Activated T-helper 1 cell treated with Interleukin-2 at 50 U/mL for 16 hours (primary cell): Measurements from ENCODE around the gene APLN.
A peak's percentile ranks its signal among the peaks of the same experiment; 100 is the strongest.

Experiments used
- DNase-seq: peaks from one replicate; pipeline ENCODE4 v3.0.0-alpha.2; 2020; ENCODE audit warnings: low read depth

The APLN gene

DNA sequence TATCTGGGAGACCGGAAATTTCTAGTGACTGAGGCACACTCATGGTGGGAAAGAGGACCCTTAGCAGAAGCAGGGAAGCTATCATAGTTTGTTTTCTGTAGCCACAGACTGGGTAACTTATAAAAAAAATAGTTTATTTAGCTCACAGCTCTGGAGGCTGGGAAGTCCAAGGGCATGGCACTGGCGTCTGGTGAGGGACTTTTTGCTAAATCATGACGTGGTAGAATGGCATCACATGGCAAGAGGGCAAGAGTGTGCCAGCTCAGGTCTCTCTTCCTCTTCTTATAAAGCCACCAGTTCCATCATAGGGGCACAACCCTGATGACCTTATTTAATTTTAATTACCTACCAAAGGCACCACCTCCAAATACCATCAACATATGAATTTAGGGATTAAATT is 13.3 kb downstream of the APLN start:
- DNase-seq, result no peak

DNA sequence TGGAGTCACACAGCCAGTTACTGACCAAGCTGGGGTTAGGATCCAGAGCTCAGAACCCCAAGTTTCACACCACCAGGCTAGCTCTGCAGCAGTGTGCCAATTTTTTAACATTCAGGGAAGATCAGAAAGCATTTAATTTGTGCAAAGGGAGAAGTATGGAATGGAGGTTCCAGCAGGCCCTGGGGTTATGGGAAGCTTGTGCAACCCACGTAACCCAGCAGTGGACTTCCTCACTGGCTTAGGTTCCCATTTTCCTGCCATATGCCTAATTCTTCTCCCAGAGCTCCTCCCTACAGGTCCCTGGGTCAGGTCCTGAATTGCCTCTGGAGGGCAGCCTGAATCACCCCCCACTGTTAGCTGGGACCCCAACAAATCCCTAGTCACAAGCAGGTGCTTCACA is 14.0 kb downstream of the APLN start:
- DNase-seq, result no peak

DNA sequence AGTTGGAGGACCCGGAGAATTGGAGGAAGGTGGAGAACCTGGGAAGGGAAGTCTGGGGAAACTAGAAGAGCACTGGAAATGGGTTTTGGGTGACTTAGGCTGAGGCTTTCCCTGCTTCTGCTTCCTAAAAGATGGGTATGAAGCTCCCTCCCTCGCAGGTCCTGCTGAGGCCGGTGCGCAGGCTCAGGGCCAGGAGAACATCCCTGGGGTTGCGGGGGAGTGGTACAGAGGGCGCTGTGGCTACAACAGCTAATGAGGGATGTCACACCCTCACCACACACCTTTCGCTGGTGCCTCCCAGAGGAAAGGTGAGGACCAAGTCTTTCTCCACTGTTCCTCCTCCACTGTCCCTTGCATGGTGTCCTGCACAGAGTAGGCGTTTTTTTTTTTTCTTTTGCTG is 15.8 kb downstream of the APLN start:
- DNase-seq, result no peak

DNA sequence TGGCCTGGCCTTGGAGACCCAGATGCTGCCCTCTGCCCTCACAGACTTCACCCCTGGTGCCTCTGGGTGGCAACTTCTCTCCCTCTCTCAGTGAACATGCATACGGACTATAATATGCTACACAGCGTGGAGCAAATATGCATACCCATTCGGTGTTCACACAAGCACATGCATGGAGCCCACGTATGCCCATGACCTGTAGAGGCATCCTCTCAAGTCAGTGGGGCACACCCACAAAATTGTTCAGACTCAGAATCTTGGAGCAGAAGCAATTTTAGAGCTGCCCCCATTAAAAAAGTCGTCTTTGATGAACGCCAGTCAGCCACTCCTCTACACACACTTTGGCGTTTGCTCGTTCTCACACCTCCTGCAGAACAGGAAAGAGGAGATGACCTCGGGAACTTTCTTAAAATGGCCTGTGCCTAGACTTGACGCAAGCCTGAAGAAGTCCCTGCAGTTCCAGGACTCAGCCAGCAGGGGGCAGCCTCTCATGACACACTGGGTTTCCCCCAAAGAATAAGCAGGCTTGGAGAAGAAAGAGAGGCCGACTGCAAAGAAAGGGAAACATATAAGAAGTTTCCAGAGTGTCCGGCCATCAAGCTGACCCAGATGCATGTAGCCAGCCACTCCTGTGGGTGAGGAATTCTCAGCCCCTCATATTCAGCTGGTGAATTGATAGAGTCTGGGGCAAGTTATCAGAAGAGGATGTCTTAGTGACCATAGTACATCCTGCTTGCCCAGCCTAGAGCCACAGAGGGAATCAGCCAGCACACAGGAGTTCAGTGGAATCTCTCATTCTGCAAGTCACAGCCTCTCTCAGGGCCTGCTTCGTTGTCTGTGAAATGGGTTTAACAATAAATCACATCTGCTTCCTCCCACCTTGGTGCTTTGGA is 17.3 kb downstream of the APLN start:
- peak; percentile 54 for DNase-seq

DNA sequence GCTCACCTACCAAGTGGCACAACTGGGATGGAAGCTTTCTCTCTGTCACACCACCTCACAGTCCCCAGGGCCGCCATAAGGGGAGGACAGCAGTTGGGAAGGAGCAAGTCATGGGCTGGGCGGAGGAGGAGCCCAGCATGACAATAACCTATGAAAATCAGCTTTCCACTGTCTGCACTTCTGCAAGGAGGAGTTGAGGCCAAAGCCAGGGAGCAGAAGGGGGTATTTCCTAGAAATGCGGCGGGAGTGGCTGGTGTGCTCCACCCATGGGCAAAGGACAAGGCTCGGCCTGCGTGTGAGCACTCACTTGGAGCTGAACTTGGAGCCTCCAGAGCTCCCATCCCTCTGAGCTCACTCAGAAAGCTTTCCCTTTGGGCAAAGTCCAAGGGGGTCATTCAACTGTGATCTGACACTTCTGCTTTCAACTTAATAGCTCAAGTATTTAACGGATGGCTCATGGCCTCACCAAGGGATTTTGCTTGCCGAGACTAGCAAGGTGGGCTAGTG is 18.5 kb downstream of the APLN start:
- DNase-seq, result no peak

DNA sequence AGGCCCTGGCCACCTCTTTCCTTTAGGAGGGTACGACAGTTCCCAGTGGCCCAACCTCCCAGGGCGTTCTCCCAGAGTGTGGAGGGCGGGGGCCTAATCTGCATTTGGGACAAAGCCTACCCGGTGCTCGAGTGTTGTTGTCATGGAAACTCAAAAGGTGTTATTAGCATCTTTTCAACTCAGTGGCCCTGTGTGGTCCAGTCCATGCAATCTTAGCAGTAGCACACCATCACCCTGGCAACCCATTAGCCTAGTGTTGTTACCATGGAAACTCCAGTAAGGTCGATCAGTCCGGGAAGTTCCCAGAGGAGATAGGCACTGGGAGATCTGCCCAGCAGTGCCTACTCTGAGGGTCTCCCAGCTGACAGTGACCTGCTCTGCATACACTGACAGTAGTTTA is 20.2 kb downstream of the APLN start:
- DNase-seq, result no peak

DNA sequence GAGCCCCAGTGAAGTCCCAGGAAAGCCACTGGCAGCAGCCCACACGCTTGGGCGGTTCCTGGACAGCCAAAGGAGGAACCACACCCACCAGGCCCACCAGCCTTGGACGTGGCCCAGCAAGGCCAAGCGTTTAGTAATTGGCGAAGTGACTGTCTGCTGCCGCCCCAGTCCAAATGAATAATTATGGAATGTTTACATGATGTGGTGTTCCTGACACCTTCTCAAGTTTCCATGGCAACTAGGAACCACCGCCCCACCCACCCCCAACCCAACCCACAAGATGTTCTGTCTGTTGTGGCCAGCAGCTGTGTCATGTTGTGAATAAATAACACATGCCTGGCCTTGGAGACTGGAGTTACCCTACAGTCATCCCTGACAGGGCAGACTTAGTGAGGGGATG is 22.3 kb downstream of the APLN start:
- no peak for DNase-seq

DNA sequence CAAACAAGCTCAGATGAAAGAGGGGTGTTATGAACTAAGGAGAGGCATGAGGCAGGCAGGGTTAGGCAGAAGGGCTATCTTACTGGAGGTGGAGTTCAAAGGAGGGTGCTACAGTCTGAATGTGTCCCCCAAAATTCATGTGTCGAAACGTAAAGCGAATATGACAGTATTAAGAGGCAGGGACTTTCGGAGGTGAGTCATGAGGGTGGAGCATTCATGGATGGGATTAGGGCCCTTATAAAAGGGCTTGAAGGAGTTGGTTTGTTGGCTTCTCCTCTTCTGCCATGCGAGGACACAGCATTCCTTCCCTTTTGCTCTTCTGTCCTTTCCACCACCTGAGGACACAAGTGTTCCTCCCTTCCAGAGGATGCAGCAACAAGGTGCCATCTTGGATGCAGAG is 22.9 kb downstream of the APLN start:
- no peak for DNase-seq

DNA sequence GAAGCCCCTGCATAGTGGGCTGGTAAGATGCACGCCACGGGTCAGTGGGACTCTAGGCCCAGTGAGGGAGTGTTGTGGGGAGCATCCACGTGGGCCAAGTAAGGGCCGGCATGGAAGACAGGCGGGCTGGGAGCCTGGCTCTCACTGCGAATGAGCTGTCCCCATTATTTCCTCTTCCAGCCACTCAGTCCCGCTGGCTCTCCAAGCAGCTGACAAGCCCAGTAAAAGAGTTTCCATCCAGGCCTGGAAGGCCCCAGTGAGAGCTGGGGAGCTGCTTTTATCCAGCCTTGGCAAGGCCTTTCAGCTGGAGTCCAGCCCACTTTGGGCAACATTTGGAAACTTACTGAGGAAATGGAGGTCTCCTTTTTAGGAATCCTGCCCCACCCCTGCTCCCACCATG is 24.9 kb downstream of the APLN start:
- DNase-seq, result no peak

DNA sequence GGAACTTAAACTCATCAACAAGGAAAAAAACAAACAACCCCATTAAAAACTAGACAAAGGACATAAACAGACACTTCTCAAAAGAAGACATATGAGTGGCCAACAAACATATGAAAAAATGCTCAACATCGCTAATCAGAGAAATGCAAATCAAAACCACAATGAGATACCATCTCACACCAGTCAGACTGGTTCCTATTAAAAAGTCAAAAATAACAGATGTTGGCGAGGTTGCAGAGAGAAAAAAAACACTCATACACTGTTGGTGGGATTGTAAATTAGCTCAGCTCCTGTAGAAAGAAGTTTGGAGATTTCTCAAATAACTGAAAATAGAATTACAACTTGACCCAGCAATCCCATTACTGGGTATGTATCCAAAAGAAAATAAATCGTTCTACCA is 28.7 kb downstream of the APLN start:
- no peak for DNase-seq

DNA sequence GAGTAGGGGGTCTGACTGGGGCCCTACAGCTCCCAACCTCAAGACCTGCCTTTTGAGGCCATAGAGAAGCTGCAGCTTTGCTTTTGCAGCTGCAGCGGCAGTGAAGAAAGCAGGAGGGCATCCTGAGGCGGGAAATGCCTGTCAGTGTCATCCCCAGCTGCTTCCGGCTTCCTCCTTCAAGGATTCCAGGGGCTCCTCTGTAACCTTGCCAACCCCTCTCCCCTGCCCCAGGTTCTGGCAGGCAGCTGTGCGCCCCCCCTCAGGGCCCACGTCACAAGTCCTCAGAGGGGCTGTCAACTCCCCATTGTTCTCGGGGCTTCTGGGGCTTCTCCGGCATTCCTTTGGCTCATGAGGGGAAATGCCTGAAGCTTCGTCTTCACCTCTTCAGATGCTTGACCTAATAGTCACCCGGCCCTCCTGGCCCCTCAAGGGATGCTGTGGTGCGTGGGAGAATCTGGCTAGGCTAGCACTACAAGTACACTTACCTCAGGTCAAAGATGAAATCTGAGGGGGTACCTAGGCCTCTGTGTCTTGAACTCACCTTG is 31.9 kb downstream of the APLN start:
- no peak for DNase-seq

DNA sequence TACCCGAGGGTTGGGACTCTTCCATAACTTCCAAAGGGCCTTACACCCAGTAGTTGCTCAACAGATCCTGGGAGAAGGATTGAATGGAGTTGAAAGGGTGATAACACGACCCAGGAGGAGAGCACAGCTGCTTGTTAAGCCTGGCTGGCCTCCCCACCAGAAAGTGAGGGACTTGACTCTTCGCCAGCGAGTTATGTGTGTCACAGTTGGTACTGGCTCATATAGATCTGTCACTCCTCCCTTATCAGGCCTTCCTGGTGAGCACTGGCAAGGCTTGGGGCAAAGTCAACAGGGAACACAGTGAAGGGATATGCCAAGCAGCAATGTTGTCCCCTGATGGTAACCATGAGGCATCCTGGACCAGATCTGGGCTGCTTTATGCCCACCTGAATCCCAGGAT is 35.8 kb downstream of the APLN start:
- DNase-seq, result no peak

DNA sequence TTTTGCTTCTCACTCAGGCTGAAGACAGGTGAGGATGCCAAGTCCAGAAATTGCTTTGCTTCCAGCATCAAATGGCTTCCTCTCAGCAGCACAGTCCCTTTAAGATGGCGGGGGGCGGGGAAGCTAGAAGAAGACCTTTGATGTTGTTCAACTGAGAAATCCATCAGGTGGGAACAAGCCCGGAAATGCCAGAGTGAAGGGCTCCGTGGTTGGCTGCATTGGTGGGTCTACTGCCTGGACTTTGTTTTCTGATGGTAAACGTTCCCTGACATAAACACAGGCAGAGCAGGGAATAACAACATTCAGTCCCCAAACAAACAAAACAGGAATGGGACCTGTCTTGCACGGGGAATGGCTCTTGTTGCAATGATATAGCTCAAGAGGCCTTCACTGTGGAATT is 37.3 kb downstream of the APLN start:
- DNase-seq, result no peak

DNA sequence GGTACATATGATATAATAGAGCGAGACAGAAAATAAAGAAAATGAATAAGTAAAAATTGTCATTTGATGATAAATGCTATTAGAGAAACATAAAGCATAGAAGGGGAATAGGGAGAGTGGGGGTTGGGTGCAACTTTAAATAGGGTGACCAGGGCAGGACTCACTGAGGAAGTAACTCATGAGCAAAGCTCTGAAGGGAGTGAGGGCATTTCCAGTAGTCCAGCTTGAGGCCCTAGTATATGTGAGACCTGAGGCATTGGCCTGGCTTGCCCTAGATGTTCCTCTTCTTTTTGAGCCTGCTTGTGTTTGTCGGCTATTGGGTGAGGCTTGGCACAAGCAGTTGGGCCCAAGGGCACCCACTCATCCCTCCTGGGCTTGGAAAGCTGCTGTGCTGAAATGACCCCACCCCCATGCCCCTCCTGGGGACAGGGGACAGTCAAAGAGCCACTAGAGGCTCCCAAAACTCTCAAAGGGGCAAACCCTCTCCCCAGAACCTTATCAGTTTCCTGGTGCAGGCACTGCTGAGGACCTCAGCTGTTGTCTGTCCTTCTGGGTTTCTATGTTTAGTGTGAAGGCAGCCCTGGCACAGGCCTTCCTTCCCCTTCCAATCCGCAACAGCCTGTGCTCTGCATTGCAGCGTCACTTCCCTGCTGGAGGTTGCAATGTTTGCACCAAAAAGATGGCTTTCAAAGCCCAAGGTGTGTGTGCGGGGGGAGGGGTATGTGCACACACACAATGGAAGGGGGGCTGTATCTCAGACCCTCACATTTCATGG is 40.1 kb downstream of the APLN start:
- DNase-seq, result no peak

DNA sequence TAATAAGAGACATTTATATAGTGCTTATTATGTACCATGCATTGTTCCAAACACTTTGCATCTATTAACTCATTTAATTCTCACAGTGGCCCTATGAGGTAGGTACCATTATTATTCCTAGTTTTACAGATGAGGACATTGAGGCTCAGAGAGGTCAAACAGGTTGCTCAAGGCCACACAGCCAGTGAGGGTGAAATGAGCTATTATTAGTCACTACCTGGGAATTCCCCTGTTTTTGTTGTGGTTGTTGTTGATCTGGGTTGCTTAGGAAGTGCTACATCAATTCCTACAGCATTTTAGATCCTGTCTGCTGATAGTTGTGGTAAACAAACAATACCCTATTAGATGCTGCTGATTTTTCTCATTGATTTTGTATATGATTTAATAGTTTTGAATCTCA is 41.2 kb downstream of the APLN start:
- DNase-seq, result no peak

DNA sequence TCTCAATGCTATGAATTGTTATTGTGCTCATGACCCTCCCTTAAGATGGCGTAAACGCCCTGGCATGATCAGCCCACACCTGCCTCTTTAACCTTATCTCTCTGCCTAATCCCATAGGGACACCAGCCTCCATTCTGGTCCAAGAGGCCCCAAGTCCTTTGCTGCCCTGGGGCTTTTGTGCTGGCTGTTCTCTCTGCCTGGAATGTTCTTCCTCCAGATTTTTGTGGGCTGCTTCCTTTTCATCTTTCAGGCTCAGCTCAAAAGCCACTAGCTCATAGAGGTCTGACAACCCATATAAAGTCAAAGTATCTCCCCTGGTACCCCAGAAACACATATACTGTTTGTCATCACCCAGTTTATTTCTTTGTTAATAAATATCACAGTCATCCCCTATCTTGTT is 42.4 kb downstream of the APLN start:
- no peak for DNase-seq

DNA sequence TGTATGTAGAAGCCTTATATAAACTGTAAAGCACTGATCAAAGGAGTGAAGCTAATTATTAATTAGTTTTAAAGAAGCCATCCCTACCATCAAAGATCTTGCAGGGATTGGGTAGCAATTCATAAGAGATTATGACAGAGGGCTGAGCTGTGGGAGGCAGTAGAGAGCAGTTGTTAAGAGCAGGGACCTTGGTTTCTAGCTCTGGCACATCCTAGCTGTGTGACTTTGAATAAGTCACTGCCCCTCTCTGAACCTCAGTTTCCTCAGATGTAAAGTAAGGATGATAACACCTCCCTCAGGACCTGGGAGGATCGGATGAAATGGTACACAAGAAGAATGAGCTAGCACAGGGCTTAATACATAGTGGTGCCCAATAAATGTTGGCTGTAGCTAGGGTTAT is 45.4 kb downstream of the APLN start:
- no peak for DNase-seq

DNA sequence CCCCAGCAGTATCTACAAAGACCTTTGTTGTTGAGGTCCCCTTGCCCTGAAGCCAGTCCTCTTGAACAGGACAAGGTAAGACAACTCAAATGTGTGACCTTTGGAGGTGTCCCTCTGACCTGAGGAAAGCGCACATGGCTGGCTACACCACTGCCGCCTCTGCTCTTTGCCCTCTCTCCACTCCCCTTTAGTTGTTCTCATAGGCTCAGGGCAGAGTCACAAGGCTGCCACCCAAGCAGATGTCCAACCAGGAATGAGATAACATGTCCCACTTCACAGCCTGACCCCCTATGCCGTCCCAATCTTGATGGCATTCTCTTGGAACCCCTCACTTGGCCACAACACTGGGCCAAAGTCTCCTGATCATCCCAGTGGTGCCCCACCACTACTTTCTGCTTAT is 46.3 kb downstream of the APLN start:
- DNase-seq, result no peak

DNA sequence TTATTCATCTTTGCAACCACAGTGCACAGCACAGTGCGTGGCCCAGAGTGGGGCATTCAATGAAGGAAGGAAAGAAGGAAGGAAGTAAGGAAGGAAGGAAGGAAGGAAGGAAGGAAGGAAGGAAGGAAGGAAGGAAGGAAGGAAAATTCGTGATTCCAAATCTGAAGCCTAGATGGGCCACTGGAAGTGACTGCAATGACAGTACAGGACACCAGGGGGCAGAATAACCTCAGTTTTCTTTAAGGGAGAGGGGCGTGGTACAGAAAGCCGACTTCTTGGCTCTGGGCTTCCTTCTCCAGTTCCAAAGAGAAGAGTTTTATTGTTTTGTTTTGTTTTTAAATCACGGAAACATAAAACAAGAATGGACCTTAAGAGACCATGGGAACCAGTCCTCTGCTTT is 47.8 kb downstream of the APLN start:
- DNase-seq, result peak; percentile 19

DNA sequence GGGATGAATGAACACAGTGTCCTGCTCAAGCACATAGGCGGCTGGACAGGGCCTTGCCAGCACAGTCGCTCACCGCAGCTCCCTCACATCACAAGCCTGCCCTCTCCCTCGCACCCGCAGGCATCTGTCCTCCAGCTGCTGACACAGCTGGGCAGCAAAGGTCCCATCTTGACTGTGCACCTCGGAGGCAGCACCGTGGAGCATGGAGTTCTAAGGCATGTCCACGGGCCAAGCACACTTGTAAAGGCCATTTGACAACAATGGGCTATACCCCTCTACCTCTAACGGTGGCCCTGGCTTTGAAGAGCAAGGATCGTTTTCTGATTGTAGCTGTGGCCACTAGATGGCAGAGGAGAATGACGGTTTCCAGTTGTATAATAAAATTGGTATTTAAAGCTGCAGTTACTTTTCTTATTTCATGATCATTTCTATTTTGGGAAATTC is 53.8 kb downstream of the APLN start:
- no peak for DNase-seq

DNA sequence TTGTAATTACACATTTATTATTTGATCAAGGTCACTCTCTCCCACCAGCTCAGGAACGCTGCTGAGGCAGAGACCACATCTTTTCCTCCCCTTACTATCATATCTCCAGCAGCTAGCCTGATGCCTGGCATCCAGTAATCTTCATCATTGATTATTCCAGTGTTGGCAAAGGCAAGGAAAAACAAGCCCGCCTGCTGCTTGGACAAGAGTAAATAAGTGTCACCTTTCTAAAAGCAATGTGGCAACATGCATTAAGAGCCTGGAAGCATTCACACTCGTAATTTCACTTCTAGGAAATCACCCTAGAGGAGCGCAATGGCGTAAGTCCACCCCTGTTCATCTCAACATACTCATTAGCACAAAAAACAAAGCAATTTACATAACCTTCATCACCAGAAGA is 54.8 kb downstream of the APLN start:
- no peak for DNase-seq

DNA sequence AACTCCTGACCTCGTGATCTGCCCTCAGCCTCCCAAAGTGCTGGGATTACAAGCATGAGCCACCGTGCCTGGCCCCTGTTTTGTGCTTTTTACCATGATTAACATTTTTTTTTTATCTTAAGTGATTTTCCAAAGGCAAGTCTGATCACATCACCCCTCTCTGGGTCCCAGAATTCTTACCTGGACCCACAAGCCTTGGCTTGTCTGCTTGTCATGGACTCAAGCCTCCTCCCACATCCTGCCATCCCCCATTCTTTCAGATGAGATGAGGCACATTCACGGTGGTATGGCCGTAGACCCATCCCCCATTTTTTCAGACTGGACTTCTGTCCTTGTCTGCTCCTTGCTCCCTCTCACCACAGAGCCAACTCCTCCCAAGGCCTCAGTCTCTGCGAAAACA is 55.3 kb downstream of the APLN start:
- DNase-seq, result no peak

DNA sequence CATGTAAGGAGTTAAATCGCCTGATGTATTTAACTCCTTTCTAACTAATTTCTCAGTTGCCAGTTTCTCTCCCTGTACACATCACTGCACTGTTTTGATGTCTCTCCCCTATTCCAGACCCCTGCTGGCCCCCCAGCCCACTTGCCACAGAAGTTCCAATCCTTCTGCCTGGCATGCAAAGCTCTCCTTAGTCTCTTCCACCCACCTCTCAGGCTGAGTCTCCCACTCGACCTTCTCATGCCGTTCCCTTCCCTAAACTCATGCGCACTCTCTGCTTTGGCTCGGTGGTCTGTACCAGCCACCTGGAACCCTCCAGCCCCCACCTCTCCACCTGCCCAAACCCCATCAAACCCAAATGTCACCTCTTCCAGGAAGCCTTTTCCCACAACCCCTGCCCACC is 56.9 kb downstream of the APLN start:
- no peak for DNase-seq
